ENCODE results near the gene ZMIZ1.

The ZMIZ1 gene

DNA sequence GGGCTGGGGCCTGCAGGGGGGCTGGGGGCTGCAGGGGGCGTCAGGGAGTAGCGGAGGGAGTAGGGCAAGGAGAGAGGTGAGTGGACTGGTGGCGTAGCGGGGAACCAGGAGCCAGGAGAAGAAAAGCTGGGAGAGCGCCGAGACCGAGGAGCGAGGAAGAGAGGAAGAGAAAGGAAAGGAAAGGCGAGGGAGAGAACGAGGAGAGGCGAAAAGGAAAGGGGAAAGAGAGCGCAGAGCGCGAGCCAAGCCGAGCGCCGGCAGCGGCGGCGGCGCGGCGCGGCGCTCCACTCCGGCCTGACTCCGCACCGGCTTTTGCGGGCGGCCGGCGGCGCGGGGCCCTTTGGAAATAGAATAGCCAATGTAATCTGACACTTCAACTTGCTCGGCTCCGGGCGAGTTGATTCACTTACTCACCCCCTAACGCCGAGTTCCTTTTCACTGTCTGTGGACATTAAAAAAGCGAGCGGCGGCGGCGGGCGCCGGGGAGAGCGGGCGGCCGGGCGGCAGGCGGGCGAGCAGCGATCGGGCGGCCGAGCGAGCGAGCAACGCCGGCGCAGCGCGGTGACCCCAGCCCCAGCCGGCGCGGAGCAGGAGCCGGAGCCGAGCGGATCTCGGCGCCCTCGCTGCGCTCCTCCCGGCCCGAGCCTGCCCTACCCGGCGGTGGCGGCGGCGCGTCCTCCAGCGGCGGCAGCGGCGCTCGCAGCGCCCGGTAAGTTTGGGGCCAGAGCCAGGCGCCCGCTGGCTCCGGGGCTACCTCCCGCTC is at the start of gene ZMIZ1 (continued):
- TF ChIP-seq ZNF692 (tag by site-specific recombination; IDR thresholded peaks at IDR 0.05) (peak; percentile 48; the same call in 1 of the 2 replicates), ZNF16 (tag by site-specific recombination; IDR thresholded peaks at IDR 0.05; ENCODE audit: low read depth) (no peak), ZNF350 (tag by site-specific recombination; IDR thresholded peaks at IDR 0.05) (no peak), YY2 (tag by site-specific recombination; IDR thresholded peaks at IDR 0.05) (no peak), ZXDB (tag by site-specific recombination; IDR thresholded peaks at IDR 0.05) (no peak), ZNF623 (tag by site-specific recombination; IDR thresholded peaks at IDR 0.05) (no peak), REPIN1 (tag by site-specific recombination; IDR thresholded peaks at IDR 0.05; ENCODE audit: low read depth) (no peak), ZNF830 (tag by site-specific recombination; IDR thresholded peaks at IDR 0.05; ENCODE audit: low read depth) (no peak), ZNF324 (tag by site-specific recombination; IDR thresholded peaks at IDR 0.05) (no peak), ZNF629 (tag by site-specific recombination; IDR thresholded peaks at IDR 0.05) (no peak), SP2 (tag by site-specific recombination; IDR thresholded peaks at IDR 0.05) (no peak), KLF9 (tag by site-specific recombination; IDR thresholded peaks at IDR 0.05; ENCODE audit: low read depth) (no peak), ZNF843 (tag by site-specific recombination; IDR thresholded peaks at IDR 0.05) (no peak), SCRT1 (tag by site-specific recombination; IDR thresholded peaks at IDR 0.05; ENCODE audit: borderline replicate concordance) (no peak), SP3 (tag by site-specific recombination; IDR thresholded peaks at IDR 0.05) (no peak), ZNF530 (tag by site-specific recombination; IDR thresholded peaks at IDR 0.05; ENCODE audit: low read depth) (peak; percentile 100), ZNF366 (tag by site-specific recombination; conservative IDR thresholded peaks at IDR 0.05) (peak; percentile 90), ZNF132 (tag by site-specific recombination; IDR thresholded peaks at IDR 0.05; ENCODE audit: borderline replicate concordance) (no peak), ZNF768 (tag by site-specific recombination; IDR thresholded peaks at IDR 0.05) (no peak), ZNF24 (tag by site-specific recombination; IDR thresholded peaks at IDR 0.05) (no peak), KLF16 (tag by site-specific recombination; IDR thresholded peaks at IDR 0.05) (0 out of 2 replicates have a peak, but pooled peaks have one; percentile 45), GLI2 (tag by site-specific recombination; IDR thresholded peaks at IDR 0.05; ENCODE audit: borderline replicate concordance, low read depth) (no peak), INSM2 (tag by site-specific recombination; IDR thresholded peaks at IDR 0.05) (no peak), ZNF654 (tag by site-specific recombination; IDR thresholded peaks at IDR 0.05; ENCODE audit: low read depth) (no peak), ZNF112 (tag by site-specific recombination; IDR thresholded peaks at IDR 0.05) (no peak), ZNF571 (tag by site-specific recombination; IDR thresholded peaks at IDR 0.05) (no peak), ZNF292 (tag by site-specific recombination; IDR thresholded peaks at IDR 0.05; ENCODE audit: borderline replicate concordance, low read depth) (no peak), ZNF114 (tag by site-specific recombination; IDR thresholded peaks at IDR 0.05) (no peak)
- TF ChIP-seq, protein P1, sequence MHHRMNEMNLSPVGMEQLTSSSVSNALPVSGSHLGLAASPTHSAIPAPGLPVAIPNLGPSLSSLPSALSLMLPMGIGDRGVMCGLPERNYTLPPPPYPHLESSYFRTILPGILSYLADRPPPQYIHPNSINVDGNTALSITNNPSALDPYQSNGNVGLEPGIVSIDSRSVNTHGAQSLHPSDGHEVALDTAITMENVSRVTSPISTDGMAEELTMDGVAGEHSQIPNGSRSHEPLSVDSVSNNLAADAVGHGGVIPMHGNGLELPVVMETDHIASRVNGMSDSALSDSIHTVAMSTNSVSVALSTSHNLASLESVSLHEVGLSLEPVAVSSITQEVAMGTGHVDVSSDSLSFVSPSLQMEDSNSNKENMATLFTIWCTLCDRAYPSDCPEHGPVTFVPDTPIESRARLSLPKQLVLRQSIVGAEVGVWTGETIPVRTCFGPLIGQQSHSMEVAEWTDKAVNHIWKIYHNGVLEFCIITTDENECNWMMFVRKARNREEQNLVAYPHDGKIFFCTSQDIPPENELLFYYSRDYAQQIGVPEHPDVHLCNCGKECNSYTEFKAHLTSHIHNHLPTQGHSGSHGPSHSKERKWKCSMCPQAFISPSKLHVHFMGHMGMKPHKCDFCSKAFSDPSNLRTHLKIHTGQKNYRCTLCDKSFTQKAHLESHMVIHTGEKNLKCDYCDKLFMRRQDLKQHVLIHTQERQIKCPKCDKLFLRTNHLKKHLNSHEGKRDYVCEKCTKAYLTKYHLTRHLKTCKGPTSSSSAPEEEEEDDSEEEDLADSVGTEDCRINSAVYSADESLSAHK (tag by site-specific recombination; IDR thresholded peaks at IDR 0.05): no peak
- TF ChIP-seq, protein P2, sequence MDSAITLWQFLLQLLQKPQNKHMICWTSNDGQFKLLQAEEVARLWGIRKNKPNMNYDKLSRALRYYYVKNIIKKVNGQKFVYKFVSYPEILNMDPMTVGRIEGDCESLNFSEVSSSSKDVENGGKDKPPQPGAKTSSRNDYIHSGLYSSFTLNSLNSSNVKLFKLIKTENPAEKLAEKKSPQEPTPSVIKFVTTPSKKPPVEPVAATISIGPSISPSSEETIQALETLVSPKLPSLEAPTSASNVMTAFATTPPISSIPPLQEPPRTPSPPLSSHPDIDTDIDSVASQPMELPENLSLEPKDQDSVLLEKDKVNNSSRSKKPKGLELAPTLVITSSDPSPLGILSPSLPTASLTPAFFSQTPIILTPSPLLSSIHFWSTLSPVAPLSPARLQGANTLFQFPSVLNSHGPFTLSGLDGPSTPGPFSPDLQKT (IDR thresholded peaks at IDR 0.05; ENCODE audit: borderline replicate concordance, low read depth, low read length): no peak

All from HEK293 (cell line).